Measurements from ENCODE around the gene KSR2. TPM values are rescaled to one million over a fixed set of nuclear protein-coding genes. Genes with fewer than 3 reads are reported as not detected.

KSR2 gene
- total RNA-seq, 2 donors from 2014 or later = 0.07 to 0.08 TPM

GRCh38 chr12:117589021-117589420 is 379.8 kb downstream of the KSR2 start:
- TF ChIP-seq, protein P1, sequence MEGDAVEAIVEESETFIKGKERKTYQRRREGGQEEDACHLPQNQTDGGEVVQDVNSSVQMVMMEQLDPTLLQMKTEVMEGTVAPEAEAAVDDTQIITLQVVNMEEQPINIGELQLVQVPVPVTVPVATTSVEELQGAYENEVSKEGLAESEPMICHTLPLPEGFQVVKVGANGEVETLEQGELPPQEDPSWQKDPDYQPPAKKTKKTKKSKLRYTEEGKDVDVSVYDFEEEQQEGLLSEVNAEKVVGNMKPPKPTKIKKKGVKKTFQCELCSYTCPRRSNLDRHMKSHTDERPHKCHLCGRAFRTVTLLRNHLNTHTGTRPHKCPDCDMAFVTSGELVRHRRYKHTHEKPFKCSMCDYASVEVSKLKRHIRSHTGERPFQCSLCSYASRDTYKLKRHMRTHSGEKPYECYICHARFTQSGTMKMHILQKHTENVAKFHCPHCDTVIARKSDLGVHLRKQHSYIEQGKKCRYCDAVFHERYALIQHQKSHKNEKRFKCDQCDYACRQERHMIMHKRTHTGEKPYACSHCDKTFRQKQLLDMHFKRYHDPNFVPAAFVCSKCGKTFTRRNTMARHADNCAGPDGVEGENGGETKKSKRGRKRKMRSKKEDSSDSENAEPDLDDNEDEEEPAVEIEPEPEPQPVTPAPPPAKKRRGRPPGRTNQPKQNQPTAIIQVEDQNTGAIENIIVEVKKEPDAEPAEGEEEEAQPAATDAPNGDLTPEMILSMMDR (IDR thresholded peaks at IDR 0.05) = no peak
- Histone ChIP-seq H3K9me3 (peaks cover 0 to 12% of the 10 kb centered on the region in 2 donors), H3K27ac (no peak overlapping the region), H3K36me3 (no peaks in the 10 kb centered on the region), H3K4me3 (no peak overlapping the region), H3K4me1 (no peaks in the 10 kb centered on the region), H3K27me3 (no peaks in the 10 kb centered on the region)
- DNase-seq (ENCODE audit: low spot score) = no peak

DNA sequence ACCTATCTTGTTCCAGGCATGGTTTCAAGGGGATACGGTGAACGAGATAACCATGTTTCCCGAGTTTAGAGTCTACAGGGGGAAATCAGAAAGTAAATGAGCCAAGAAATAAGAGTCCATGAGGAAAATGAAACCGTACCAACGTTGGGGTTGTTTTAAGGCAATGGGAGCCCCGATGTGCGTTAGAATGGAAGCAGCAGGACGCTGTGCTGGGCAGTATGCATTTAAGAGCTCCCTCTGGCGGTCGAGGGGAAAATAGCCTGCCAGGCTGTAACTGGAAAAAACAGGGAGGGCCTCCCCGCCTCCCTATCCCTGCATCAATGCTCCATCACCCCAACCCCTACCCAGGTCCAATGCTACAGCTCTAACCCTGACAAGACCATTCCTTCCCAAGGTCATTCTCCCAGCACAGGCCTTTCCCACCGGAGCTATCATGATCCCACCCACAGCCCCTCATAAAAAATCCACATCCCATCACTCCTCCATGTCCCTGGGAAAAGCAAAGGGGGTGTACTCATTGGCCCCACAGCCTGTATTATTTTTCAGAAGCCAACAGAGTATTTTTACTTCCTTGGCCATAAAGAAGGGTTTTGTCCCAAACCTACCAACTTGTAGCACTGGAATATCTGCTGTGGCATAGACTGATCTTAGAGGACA is 381.0 kb downstream of the KSR2 start:
- TF ChIP-seq, protein P1 (IDR thresholded peaks at IDR 0.05) = peak; percentile 71 to 91
- no peak overlapping the region for H3K27ac ChIP-seq
- no peaks in the 10 kb centered on the region for H3K4me1 ChIP-seq
- no peaks in the 10 kb centered on the region for H3K27me3 ChIP-seq
- no peaks in the 10 kb centered on the region for H3K36me3 ChIP-seq
- H3K4me3 ChIP-seq = no peak overlapping the region
- no peak for DNase-seq (ENCODE audit: low spot score)
- peaks cover 0 to 12% of the 10 kb centered on the region in 2 donors for H3K9me3 ChIP-seq

DNA sequence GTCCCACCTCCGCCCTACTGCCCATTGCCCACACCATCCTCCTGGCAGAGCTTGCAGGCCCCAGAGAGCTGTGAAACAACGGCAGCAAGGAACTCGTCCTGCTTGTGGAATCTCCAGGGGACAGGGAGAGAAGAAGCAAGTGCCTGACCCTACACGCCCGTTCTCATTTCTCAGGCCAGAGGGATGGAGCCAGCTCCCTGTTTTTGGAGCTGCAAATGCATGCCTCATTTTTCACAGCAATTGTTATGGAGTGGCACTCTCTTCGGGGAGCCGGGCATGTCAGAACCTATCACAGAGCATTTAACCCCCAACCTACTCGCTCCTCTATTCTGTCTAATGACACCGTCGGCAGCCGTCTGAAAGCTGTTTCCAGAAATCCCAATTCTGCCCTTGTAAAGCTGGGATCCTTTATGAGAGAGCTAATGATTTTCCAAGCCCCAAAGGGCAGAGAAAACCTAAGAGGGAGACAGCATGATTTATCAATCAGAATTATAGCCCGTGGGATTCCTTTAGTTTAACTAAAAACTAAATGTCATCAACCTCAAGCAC is 385.0 kb downstream of the KSR2 start:
- Histone ChIP-seq H3K27ac (no peak overlapping the region), H3K27me3 (no peaks in the 10 kb centered on the region), H3K9me3 (no peaks in the 10 kb centered on the region), H3K4me3 (no peak overlapping the region), H3K4me1 (no peaks in the 10 kb centered on the region), H3K36me3 (no peaks in the 10 kb centered on the region)
- DNase-seq (ENCODE audit: low spot score) = no peak
- TF ChIP-seq, protein P1 (IDR thresholded peaks at IDR 0.05) = no peak

- TF ChIP-seq, protein P1 (IDR thresholded peaks at IDR 0.05) = no peak
- no peaks in the 10 kb centered on the region for H3K36me3 ChIP-seq
- no peaks in the 10 kb centered on the region for H3K27me3 ChIP-seq
- no peak overlapping the region for H3K4me3 ChIP-seq
- no peak overlapping the region for H3K27ac ChIP-seq
- H3K4me1 ChIP-seq = no peaks in the 10 kb centered on the region
- no peaks in the 10 kb centered on the region for H3K9me3 ChIP-seq
- no peak for DNase-seq (ENCODE audit: low spot score)
Measured at GRCh38 chr12:117583092-117583491, 385.7 kb downstream of the KSR2 start.

DNA sequence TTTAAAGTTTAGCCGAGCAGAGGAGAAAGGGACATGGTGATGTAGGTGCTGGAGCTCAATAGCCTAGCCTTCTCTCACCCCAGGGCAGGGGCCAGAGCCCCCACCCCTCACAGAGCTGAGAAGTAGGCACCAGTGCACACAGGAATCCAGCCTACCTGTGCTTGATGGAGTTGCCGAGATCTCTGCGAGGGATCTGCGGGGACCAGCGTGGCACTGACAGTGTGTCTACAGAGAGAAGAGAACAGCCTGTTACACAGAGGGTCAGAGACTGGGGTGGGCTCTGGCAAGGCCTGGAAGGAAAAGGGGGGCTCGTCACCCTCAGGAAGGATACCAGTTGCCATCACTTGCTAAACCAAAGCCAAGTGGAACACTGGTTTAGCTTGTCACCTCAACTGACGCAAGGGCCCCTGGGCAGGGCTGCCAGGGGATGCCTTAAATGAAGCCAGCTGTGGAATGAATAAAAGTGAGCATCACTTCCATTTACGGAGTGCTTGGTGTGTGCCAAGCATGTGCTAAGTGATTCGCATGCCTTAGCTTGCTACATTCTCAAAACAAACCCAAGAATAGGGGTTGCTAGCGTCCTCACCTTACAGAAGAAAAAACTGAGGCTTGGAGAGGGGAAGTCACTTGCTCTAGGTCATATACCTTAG is 386.5 kb downstream of the KSR2 start:
- Histone ChIP-seq H3K4me1 (no peaks in the 10 kb centered on the region), H3K4me3 (no peak overlapping the region), H3K27ac (no peak overlapping the region), H3K9me3 (no peaks in the 10 kb centered on the region), H3K36me3 (no peaks in the 10 kb centered on the region), H3K27me3 (no peaks in the 10 kb centered on the region)
- no peak for DNase-seq (ENCODE audit: low spot score)
- TF ChIP-seq, protein P1 (IDR thresholded peaks at IDR 0.05) = no peak

Measured in right atrium auricular region (tissue), 2 donors.